Neural crest cell (in vitro differentiated cells): Measurements from ENCODE around the gene NDC80. TPM values are rescaled to one million over a fixed set of nuclear protein-coding genes. Genes with fewer than 3 reads are reported as not detected.
A peak's percentile ranks its signal among the peaks of the same experiment; 100 is the strongest.
"Not testable (repeated sequence)": the region's sequence is repeated elsewhere in the genome, so short reads cannot be mapped to it uniquely, and the experiment has no call there.

Source experiments
- DNase-seq: peaks from one replicate; pipeline ENCODE4 v3.0.0; 2021; ENCODE audit warnings: low read depth, mixed read lengths, low spot score
- H3K27ac Mint-ChIP-seq: one replicate; pipeline ENCODE4 v1.8.0; 2021; ENCODE audit warnings: mild to moderate bottlenecking, mixed read lengths; ENCODE audit not compliant: unreplicated experiment
- H3K27me3 Mint-ChIP-seq: 2 replicates; pipeline ENCODE4 v1.8.0; 2021; ENCODE audit warnings: low read depth, mild to moderate bottlenecking, mixed read lengths
- H3K36me3 Mint-ChIP-seq: 2 replicates; pipeline ENCODE4 v1.8.0; 2021; ENCODE audit warnings: low read depth, mild to moderate bottlenecking, mixed read lengths
- H3K4me1 Mint-ChIP-seq: 2 replicates; pipeline ENCODE4 v1.8.0; 2021; ENCODE audit warnings: mixed read lengths
- H3K4me3 Mint-ChIP-seq: one replicate; pipeline ENCODE4 v1.8.0; 2021; ENCODE audit warnings: mild to moderate bottlenecking, mixed read lengths
- H3K9me3 Mint-ChIP-seq: 2 replicates; pipeline ENCODE4 v1.8.0; 2021; ENCODE audit warnings: mixed read lengths
- CTCF ChIP-seq: fragments of 200-600 bp; sonication (generic); conservative IDR thresholded peaks from 2 replicates; pipeline ENCODE4 v1.5.0; 2021; ENCODE audit warnings: antibody characterized with exemption, mild to moderate bottlenecking
- total RNA-seq: library from RNA; stranded (reverse); gene quantifications from 2 replicates; pipeline ENCODE4 v1.2.1, GENCODE V29; 2021

Gene NDC80
- total RNA-seq, 1 donor from 2014 or later: 52.1 TPM

GRCh38 chr18:2656981-2657512, 85.7 kb downstream of the NDC80 start:
- H3K9me3 Mint-ChIP-seq: no peaks in the 10 kb centered on the region
- no peak for DNase-seq
- no peak for TF ChIP-seq CTCF
- H3K4me3 Mint-ChIP-seq: peak overlapping the region; percentile 93
- H3K36me3 Mint-ChIP-seq: peaks cover 6% of the 10 kb centered on the region
- peak overlapping the region; percentile 59 for H3K27ac Mint-ChIP-seq
- peaks cover 27% of the 10 kb centered on the region for H3K4me1 Mint-ChIP-seq
- H3K27me3 Mint-ChIP-seq: peaks cover 20% of the 10 kb centered on the region

- Mint-ChIP-seq H3K27me3 (peaks cover 16% of the 10 kb centered on the region), H3K4me3 (peak overlapping the region; percentile 90), H3K4me1 (peaks cover 30% of the 10 kb centered on the region), H3K36me3 (peaks cover 6% of the 10 kb centered on the region), H3K9me3 (no peaks in the 10 kb centered on the region), H3K27ac (no peak overlapping the region)
- no peak for TF ChIP-seq CTCF
- no peak for DNase-seq
Measured at GRCh38 chr18:2657788-2658458, 86.6 kb downstream of the NDC80 start.

GRCh38 chr18:2660849-2661248, 89.5 kb downstream of the NDC80 start:
- H3K27ac Mint-ChIP-seq: not testable (repeated sequence)

GRCh38 chr18:2662288-2662687, 90.9 kb downstream of the NDC80 start:
- not testable (repeated sequence) for H3K9me3 Mint-ChIP-seq, H3K27me3 Mint-ChIP-seq, DNase-seq, H3K4me3 Mint-ChIP-seq, H3K27ac Mint-ChIP-seq
- Mint-ChIP-seq H3K4me1 (peaks cover 26% of the 10 kb centered on the region), H3K36me3 (peaks cover 14% of the 10 kb centered on the region)

More at GRCh38 chr18:2660849-2661248, 89.5 kb downstream of the NDC80 start:
- not testable (repeated sequence) for H3K27me3 Mint-ChIP-seq, H3K9me3 Mint-ChIP-seq, DNase-seq
- H3K4me3 Mint-ChIP-seq: peak overlapping the region; percentile 34
- H3K36me3 Mint-ChIP-seq: peaks cover 14% of the 10 kb centered on the region
- H3K4me1 Mint-ChIP-seq: peaks cover 33% of the 10 kb centered on the region

- no peaks in the 10 kb centered on the region for H3K9me3 Mint-ChIP-seq
- TF ChIP-seq CTCF: no peak
- H3K4me1 Mint-ChIP-seq: peaks cover 19% of the 10 kb centered on the region
- H3K36me3 Mint-ChIP-seq: peaks cover 14% of the 10 kb centered on the region
- no peak overlapping the region for H3K4me3 Mint-ChIP-seq
- no peak overlapping the region for H3K27ac Mint-ChIP-seq
- no peak for DNase-seq
- H3K27me3 Mint-ChIP-seq: no peaks in the 10 kb centered on the region
Measured at GRCh38 chr18:2662990-2663389, 91.6 kb downstream of the NDC80 start.

Other genes with a start within 250 kb of the NDC80 start
- gene METTL4, start 52 bp upstream of the NDC80 start, total RNA-seq: 12.6 and 13.2 TPM in 2 replicates
- gene SMCHD1, start 84.2 kb downstream of the NDC80 start, total RNA-seq: 66.3 and 73.4 TPM in 2 replicates